BJ (cell line): ENCODE measurements around the gene INSR. TPM values are rescaled to one million over a fixed set of nuclear protein-coding genes. Genes with fewer than 3 reads are reported as not detected.

ENCODE experiments used
- CTCF ChIA-PET: fragments of 350-600 bp; formaldehyde crosslinking; extraction: SDS; loops from one replicate; lab custom pipeline; 2021; ENCODE audit warnings: antibody characterized with exemption, inconsistent platforms; lab: Yijun Ruan, JAX
- POLR2A ChIA-PET: fragments of 300-600 bp; sonication (Branson Sonifier 250); formaldehyde crosslinking; extraction: SDS; loops from one replicate; lab custom pipeline; 2021; ENCODE audit warnings: antibody characterized with exemption; lab: Charles Lee
- DNase-seq: peaks from one replicate; pipeline ENCODE4 v3.0.0-alpha.2; 2011; ENCODE audit warnings: low read depth
- H3K27me3 ChIP-seq: 2 replicates; pipeline ENCODE4 v1.6.0; 2011; ENCODE audit warnings: low read length; ENCODE audit not compliant: control insufficient read depth, insufficient read depth
- H3K36me3 ChIP-seq: 2 replicates; pipeline ENCODE4 v1.5.1; 2011; ENCODE audit warnings: low read length; ENCODE audit not compliant: control insufficient read depth, insufficient read depth
- H3K4me3 ChIP-seq: 2 replicates; pipeline ENCODE4 v1.5.1; 2011; ENCODE audit warnings: low read depth, mild to moderate bottlenecking, control low read depth, low read length
- polyA plus RNA-seq: library from polyadenylated mRNA; depleted of rRNA; stranded (reverse); fragments of >200 nt; gene quantifications from 2 replicates; pipeline ENCODE4 v1.2.3, GENCODE V29; 2011
- TF ChIP-seq, protein P1 (sequence below): IDR thresholded peaks from 2 replicates; pipeline ENCODE4 v1.5.1; 2011; ENCODE audit warnings: low read depth, mild to moderate bottlenecking, control low read depth, inconsistent platforms, low read length, moderate library complexity; ENCODE audit not compliant: insufficient read depth

The INSR gene
- polyA plus RNA-seq, 1 experiment: 5.7 TPM

DNA sequence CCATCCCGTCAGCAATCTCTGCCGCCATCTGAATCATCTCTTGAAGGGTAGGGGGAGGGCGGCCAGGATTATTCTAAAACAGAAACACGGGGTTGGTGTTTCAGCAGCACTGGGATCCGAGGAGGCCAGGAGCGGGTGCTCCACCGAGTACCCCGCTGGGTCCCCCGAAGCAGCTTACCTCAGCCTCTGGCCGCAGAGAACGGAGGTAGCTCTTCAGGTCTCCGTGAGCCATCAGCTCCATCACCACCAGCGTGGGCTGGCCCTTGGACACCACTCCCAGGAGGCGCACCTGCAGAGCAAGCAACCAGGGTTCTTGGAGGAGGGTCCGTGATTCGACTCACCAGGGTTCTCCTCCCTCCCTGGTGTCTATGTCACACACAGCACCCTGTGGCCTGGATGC lies 171.5 kb downstream of the INSR start:
- H3K4me3 ChIP-seq: no peak overlapping the region
- DNase-seq: no peak
- TF ChIP-seq, protein P1, sequence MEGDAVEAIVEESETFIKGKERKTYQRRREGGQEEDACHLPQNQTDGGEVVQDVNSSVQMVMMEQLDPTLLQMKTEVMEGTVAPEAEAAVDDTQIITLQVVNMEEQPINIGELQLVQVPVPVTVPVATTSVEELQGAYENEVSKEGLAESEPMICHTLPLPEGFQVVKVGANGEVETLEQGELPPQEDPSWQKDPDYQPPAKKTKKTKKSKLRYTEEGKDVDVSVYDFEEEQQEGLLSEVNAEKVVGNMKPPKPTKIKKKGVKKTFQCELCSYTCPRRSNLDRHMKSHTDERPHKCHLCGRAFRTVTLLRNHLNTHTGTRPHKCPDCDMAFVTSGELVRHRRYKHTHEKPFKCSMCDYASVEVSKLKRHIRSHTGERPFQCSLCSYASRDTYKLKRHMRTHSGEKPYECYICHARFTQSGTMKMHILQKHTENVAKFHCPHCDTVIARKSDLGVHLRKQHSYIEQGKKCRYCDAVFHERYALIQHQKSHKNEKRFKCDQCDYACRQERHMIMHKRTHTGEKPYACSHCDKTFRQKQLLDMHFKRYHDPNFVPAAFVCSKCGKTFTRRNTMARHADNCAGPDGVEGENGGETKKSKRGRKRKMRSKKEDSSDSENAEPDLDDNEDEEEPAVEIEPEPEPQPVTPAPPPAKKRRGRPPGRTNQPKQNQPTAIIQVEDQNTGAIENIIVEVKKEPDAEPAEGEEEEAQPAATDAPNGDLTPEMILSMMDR: no peak
- ChIA-PET CTCF (interaction anchor here (1.5 kb wide), 1 partner anchor 9 kb away, joined by 3 read pairs; no protein-coding TSS in a partner anchor), POLR2A (no interaction called here)
- peaks cover 10% of the 10 kb centered on the region for H3K36me3 ChIP-seq
- H3K27me3 ChIP-seq: no peaks in the 10 kb centered on the region

DNA sequence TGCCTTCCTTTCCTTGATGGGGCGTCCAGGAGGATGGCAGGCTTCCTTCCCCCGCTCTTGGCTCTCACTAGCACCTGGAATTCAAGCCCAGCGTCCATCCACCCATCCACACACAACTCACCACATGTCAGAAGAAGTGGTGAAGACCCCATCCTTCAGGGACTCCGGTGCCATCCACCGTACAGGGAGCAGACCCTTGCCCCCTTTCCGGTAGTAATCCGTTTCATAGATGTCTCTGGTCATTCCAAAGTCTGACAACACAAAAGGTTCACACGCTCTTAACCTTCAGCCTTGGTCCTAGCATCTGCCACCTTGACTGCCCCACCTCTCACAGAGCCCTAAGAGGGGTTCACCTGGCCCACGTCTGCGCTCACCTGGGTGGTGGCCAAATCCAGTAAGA lies 173.7 kb downstream of the INSR start:
- DNase-seq: no peak
- TF ChIP-seq, protein P1: no peak
- H3K4me3 ChIP-seq: no peak overlapping the region
- peaks cover 6% of the 10 kb centered on the region for H3K36me3 ChIP-seq
- H3K27me3 ChIP-seq: no peaks in the 10 kb centered on the region
- POLR2A ChIA-PET: no interaction called here
- CTCF ChIA-PET: no interaction called here

DNA sequence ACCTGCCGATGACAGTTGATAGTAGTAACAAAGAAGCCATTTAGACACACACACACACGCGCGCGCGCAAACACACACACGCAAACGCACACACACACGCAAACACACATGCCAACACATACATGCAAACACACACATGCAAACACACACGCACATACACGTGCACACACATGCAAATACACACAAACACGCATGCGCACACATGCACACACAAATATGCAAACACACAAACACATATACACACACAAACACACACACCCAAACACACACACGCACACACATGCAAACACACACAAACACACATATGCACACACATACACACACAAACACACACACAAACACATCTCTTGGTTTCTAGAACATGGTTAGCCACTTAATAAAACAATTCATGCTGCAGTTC lies 174.6 kb downstream of the INSR start:
- CTCF ChIA-PET: no interaction called here
- TF ChIP-seq, protein P1: no peak
- H3K36me3 ChIP-seq: peaks cover 5% of the 10 kb centered on the region; the same call in 1 of the 2 replicates
- no peak overlapping the region for H3K4me3 ChIP-seq
- POLR2A ChIA-PET: no interaction called here
- DNase-seq: no peak
- H3K27me3 ChIP-seq: no peaks in the 10 kb centered on the region

DNA sequence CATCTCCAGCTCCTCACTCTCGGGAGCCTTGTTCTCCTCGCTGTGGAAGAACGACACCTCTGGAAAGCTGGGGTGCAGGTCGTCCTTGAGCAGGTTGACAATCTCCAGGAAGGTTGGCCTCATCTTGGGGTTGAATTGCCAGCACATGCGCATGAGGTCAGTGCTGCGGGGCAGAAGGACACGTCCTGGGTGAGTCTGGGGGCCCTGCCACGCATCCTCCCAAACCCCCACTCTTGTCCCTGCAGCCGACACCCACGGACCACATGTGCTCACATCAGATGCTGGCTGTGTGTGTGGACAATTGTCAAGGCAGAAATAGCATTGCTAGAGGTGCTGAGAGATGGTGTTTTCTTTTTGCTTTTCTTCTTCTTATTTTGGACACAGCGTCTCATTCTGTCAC lies 177.0 kb downstream of the INSR start:
- ChIA-PET CTCF (no interaction called here), POLR2A (no interaction called here)
- Histone ChIP-seq H3K4me3 (no peak overlapping the region), H3K27me3 (no peaks in the 10 kb centered on the region), H3K36me3 (peaks cover 5% of the 10 kb centered on the region; the same call in 1 of the 2 replicates)
- no peak for DNase-seq
- TF ChIP-seq, protein P1: no peak

DNA sequence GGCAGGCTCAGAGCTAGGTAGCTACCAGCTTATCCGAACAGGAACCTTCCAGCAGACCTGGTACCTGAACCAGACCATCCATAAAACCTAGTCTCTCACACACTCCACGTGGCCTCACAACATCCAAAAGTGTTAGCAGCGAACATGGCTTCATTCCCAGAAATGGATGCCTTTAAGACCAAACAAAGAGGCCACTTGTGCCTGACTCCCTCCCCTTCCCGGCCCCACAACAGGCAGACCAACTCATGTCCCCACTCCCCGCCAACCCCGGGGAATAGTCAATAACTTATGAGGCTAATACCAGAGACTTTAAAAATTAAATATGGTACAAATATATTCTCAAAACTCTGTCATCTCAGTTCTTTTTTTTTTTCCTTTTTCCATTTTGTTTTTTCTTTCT lies 178.5 kb downstream of the INSR start:
- CTCF ChIA-PET: interaction anchor here (0.6 to 1.9 kb wide), 3 partner anchors 16 to 226 kb away, joined by 3 to 4 read pairs (median 3); no protein-coding TSS in a partner anchor
- DNase-seq: no peak
- H3K4me3 ChIP-seq: no peak overlapping the region
- TF ChIP-seq, protein P1: no peak
- no peaks in the 10 kb centered on the region for H3K27me3 ChIP-seq
- H3K36me3 ChIP-seq: peaks cover 5% of the 10 kb centered on the region; the same call in 1 of the 2 replicates
- POLR2A ChIA-PET: no interaction called here
